ENCODE measurements around the gene PTHLH. TPM values are rescaled to one million over a fixed set of nuclear protein-coding genes. Genes with fewer than 3 reads are reported as not detected.

PTHLH gene
- total RNA-seq, result 1 to 10 TPM in 2 of 4 donors, under 1 TPM in 2; 0.83 to 7.5 (median 2.7) TPM
- polyA plus RNA-seq, result under 1 TPM in 1 of 3 donors, not detected in 2; 0.55 TPM

GRCh38 chr12:27972721-27973120, at the start of gene PTHLH:
Gene PTHLH (minus strand): TSS chr12:27972733. CDS start chr12:27969494, 3,239 bp downstream.
- H3K36me3 ChIP-seq, result no peaks in the 10 kb centered on the region
- intact Hi-C loops (cut with DNase I), result loop anchor here (10.0 kb wide), 1 partner anchor 902 kb away; no protein-coding TSS in a partner anchor
- H3K4me3 ChIP-seq, result no peak within 1 kb of the TSS
- H3K27me3 ChIP-seq, result peaks cover 11 to 85% (median 42%) of the 10 kb centered on the region in 3 donors
- no peaks in the 10 kb centered on the region for H3K9me3 ChIP-seq
- 34 to 41% methylated on average over 2 of the region's 2 CpGs for WGBS, 2 donors
- DNase-seq, result no peak
- TF ChIP-seq POLR2A (IDR thresholded peaks at IDR 0.05) (no peak), EP300 (IDR thresholded peaks at IDR 0.05) (no peak), POLR2AphosphoS5 (IDR thresholded peaks at IDR 0.05) (no peak), CTCF (IDR thresholded peaks at IDR 0.05) (no peak)
- peak within 1 kb of the TSS in 1 of 4 donors; percentile 14 for H3K27ac ChIP-seq
- peaks cover 0 to 48% (median 44%) of the 10 kb centered on the region in 4 donors for H3K4me1 ChIP-seq

- no peaks in the 10 kb centered on the region for H3K4me1 ChIP-seq
- H3K27ac ChIP-seq, result no peak overlapping the region
- 56 to 79% methylated on average over 4 of the region's 4 CpGs for WGBS, 2 donors
- no peaks in the 10 kb centered on the region for H3K27me3 ChIP-seq
- H3K9me3 ChIP-seq, result no peaks in the 10 kb centered on the region
- intact Hi-C loops (cut with DNase I), result no loop called here
- H3K4me3 ChIP-seq, result no peak overlapping the region
- DNase-seq, result no peak
- no peaks in the 10 kb centered on the region for H3K36me3 ChIP-seq
- TF ChIP-seq POLR2AphosphoS5 (IDR thresholded peaks at IDR 0.05), result no peak
- no peak for TF ChIP-seq CTCF (IDR thresholded peaks at IDR 0.05)
- TF ChIP-seq EP300 (IDR thresholded peaks at IDR 0.05), result no peak
- TF ChIP-seq POLR2A (IDR thresholded peaks at IDR 0.05), result no peak
Observed at GRCh38 chr12:28021704-28022103, 49.2 kb upstream of the PTHLH start.

- DNase-seq, result no peak
- no peak for TF ChIP-seq EP300 (IDR thresholded peaks at IDR 0.05)
- TF ChIP-seq POLR2AphosphoS5 (IDR thresholded peaks at IDR 0.05), result no peak
- no peak for TF ChIP-seq CTCF (IDR thresholded peaks at IDR 0.05)
- TF ChIP-seq POLR2A (IDR thresholded peaks at IDR 0.05), result no peak
- intact Hi-C loops (cut with DNase I), result no loop called here
- Histone ChIP-seq H3K27ac (no peak overlapping the region), H3K36me3 (no peaks in the 10 kb centered on the region), H3K9me3 (no peaks in the 10 kb centered on the region), H3K4me1 (no peaks in the 10 kb centered on the region), H3K4me3 (no peak overlapping the region), H3K27me3 (no peaks in the 10 kb centered on the region)
- 66 to 83% methylated on average over 1 of the region's 1 CpG for WGBS, 2 donors
Observed at GRCh38 chr12:28017873-28018255, 45.3 kb upstream of the PTHLH start.

- no peaks in the 10 kb centered on the region for H3K36me3 ChIP-seq
- no peaks in the 10 kb centered on the region for H3K9me3 ChIP-seq
- H3K27ac ChIP-seq, result no peak overlapping the region
- 77 to 85% methylated on average over 4 of the region's 4 CpGs for WGBS, 2 donors
- no peak for DNase-seq
- intact Hi-C loops (cut with DNase I), result no loop called here
- no peak for TF ChIP-seq EP300 (IDR thresholded peaks at IDR 0.05)
- TF ChIP-seq CTCF (IDR thresholded peaks at IDR 0.05), result no peak
- TF ChIP-seq POLR2A (IDR thresholded peaks at IDR 0.05), result no peak
- no peak for TF ChIP-seq POLR2AphosphoS5 (IDR thresholded peaks at IDR 0.05)
- H3K4me1 ChIP-seq, result no peaks in the 10 kb centered on the region
- H3K4me3 ChIP-seq, result no peak overlapping the region
- no peaks in the 10 kb centered on the region for H3K27me3 ChIP-seq
Observed at GRCh38 chr12:28017126-28017872, 44.8 kb upstream of the PTHLH start.

Data from sigmoid colon (tissue), 7 donors.